GM21723 (cell line): ENCODE measurements around the gene SUN3.

Experiments
- ATAC-seq: cut with Tn5 transposase; IDR thresholded peaks from one replicate; pipeline ENCODE4 v1.9.1; 2021; ENCODE audit warnings: mild to moderate bottlenecking, moderate library complexity; ENCODE audit not compliant: unreplicated experiment

SUN3 gene

GRCh38 chr7:47979832-47980181 is 49.1 kb downstream of the SUN3 start:
- no peak for ATAC-seq

- ATAC-seq, result peak; percentile 100
These were observed 49.6 kb downstream of the SUN3 start, which contains the start of gene HUS1 for GRCh38 chr7:47979145-47979831. Gene HUS1, minus strand, starts transcription at chr7:47979615. Its CDS starts 96 bp downstream, at chr7:47979519.

- ATAC-seq, result no peak
These were observed 50.1 kb downstream of the SUN3 start for GRCh38 chr7:47978790-47979144.

- ATAC-seq, result no peak
These were observed 55.2 kb downstream of the SUN3 start for GRCh38 chr7:47973739-47974138.

GRCh38 chr7:47970761-47971160 is 58.1 kb downstream of the SUN3 start:
- no peak for ATAC-seq

- ATAC-seq, result peak; percentile 84
These were observed 59.8 kb downstream of the SUN3 start for GRCh38 chr7:47968847-47969774.

GRCh38 chr7:47967708-47968107 is 61.2 kb downstream of the SUN3 start:
- no peak for ATAC-seq

- ATAC-seq, result no peak
These were observed 61.8 kb downstream of the SUN3 start for GRCh38 chr7:47967123-47967522.

GRCh38 chr7:47965456-47965855 is 63.5 kb downstream of the SUN3 start:
- ATAC-seq, result no peak

GRCh38 chr7:47962262-47962661 is 66.6 kb downstream of the SUN3 start:
- no peak for ATAC-seq

GRCh38 chr7:47957156-47957555 is 71.8 kb downstream of the SUN3 start:
- no peak for ATAC-seq

- ATAC-seq, result no peak
These were observed 72.7 kb downstream of the SUN3 start for GRCh38 chr7:47956220-47956619.

GRCh38 chr7:47954231-47954911 is 74.5 kb downstream of the SUN3 start:
- ATAC-seq, result peak; percentile 16

GRCh38 chr7:47953822-47954221 is 75.1 kb downstream of the SUN3 start:
- ATAC-seq, result peak; percentile 69

- no peak for ATAC-seq
These were observed 76.7 kb downstream of the SUN3 start for GRCh38 chr7:47952224-47952623.

GRCh38 chr7:47951374-47951773 is 77.5 kb downstream of the SUN3 start:
- ATAC-seq, result no peak

GRCh38 chr7:47950714-47951113 is 78.2 kb downstream of the SUN3 start:
- ATAC-seq, result no peak

- no peak for ATAC-seq
These were observed 79.2 kb downstream of the SUN3 start for GRCh38 chr7:47949703-47950102.

- no peak for ATAC-seq
These were observed 80.6 kb downstream of the SUN3 start, which contains the start of gene PKD1L1 for GRCh38 chr7:47948141-47948790. Gene PKD1L1, minus strand, starts transcription at chr7:47948466. Its CDS starts 26 bp downstream, at chr7:47948440.

- ATAC-seq, result no peak
These were observed 81.6 kb downstream of the SUN3 start for GRCh38 chr7:47947355-47947749.
